ENCODE data around the gene PGM1.

DNA sequence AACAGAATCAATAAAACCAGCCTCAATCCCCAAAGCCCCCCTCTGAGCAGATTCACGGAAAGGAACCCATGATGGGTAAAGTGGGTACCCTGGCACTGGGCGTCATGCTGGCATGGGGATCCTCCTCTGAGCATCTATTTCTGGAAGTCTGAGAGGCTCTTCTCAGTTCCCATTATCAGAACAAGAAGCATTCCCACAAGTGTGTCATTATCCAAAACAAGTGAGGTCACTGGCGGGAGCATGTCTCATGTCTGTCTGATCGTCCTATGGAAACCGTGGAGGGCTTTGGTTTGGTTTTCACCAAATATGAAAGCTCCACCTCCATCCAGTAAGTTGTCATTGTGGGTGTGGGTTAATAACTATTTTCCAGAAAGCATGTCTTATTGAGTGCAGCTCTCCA lies 70.7 kb downstream of the PGM1 start:
- TF ChIP-seq POLR2A (IDR thresholded peaks at IDR 0.05) (no peak), EP300 (IDR thresholded peaks at IDR 0.05) (no peak)
- TF ChIP-seq, protein P1, sequence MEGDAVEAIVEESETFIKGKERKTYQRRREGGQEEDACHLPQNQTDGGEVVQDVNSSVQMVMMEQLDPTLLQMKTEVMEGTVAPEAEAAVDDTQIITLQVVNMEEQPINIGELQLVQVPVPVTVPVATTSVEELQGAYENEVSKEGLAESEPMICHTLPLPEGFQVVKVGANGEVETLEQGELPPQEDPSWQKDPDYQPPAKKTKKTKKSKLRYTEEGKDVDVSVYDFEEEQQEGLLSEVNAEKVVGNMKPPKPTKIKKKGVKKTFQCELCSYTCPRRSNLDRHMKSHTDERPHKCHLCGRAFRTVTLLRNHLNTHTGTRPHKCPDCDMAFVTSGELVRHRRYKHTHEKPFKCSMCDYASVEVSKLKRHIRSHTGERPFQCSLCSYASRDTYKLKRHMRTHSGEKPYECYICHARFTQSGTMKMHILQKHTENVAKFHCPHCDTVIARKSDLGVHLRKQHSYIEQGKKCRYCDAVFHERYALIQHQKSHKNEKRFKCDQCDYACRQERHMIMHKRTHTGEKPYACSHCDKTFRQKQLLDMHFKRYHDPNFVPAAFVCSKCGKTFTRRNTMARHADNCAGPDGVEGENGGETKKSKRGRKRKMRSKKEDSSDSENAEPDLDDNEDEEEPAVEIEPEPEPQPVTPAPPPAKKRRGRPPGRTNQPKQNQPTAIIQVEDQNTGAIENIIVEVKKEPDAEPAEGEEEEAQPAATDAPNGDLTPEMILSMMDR (IDR thresholded peaks at IDR 0.05): no peak
